Natural killer cell (primary cell): Measurements from ENCODE around the gene ABCF2. TPM values are rescaled to one million over a fixed set of nuclear protein-coding genes. Genes with fewer than 3 reads are reported as not detected.

Experiments used
- ATAC-seq, 3 donors: fragments of 150-1000 bp in 2 of 3; fragments of 200-7000 bp in 1 of 3; cut with Tn5 transposase; 1 replicate in 1 of 3; 2 replicates in 2 of 3; pipeline ENCODE4 v1.10.0; 2021; ENCODE audit warnings: mild to moderate bottlenecking in 2 of 3, moderate library complexity in 2 of 3
- DNase-seq, 2 donors: peaks; one replicate each; pipeline versions ENCODE4 v3.0.0 to v3.0.0-alpha.2; 2013 to 2021; ENCODE audit warnings: mixed read lengths in 1 of 2
- H3K27ac ChIP-seq: one replicate; pipeline ENCODE4 v1.5.1; 2013; ENCODE audit warnings: mild to moderate bottlenecking, low read length
- H3K27me3 ChIP-seq: one replicate; pipeline ENCODE4 v1.6.1; 2013; ENCODE audit warnings: low read length; ENCODE audit not compliant: control insufficient read depth, insufficient read depth
- H3K36me3 ChIP-seq: one replicate; pipeline ENCODE4 v1.6.1; 2013; ENCODE audit warnings: low read length; ENCODE audit not compliant: control insufficient read depth, insufficient read depth
- H3K4me1 ChIP-seq: one replicate; pipeline ENCODE4 v1.6.1; 2013; ENCODE audit warnings: low read length; ENCODE audit not compliant: control insufficient read depth, insufficient read depth
- H3K4me3 ChIP-seq: one replicate; pipeline ENCODE4 v1.5.1; 2013; ENCODE audit warnings: low read length
- H3K9me3 ChIP-seq: one replicate; pipeline ENCODE4 v1.6.1; 2013; ENCODE audit warnings: low read length; ENCODE audit not compliant: control insufficient read depth, insufficient read depth
- H3K27ac Mint-ChIP-seq, 2 donors: one replicate each; pipeline ENCODE4 v1.8.0; 2022; ENCODE audit warnings: mild to moderate bottlenecking in 2 of 2, mixed read lengths in 2 of 2, moderate library complexity in 1 of 2
- H3K27me3 Mint-ChIP-seq, 2 donors: one replicate each; pipeline ENCODE4 v1.8.0; 2022; ENCODE audit warnings: low read depth in 2 of 2, mixed read lengths in 2 of 2
- H3K36me3 Mint-ChIP-seq: one replicate; pipeline ENCODE4 v1.8.0; 2022; ENCODE audit warnings: mixed read lengths
- H3K4me1 Mint-ChIP-seq, 2 donors: one replicate each; pipeline ENCODE4 v1.8.0; 2022; ENCODE audit warnings: mixed read lengths in 2 of 2
- H3K4me3 Mint-ChIP-seq: one replicate; pipeline ENCODE4 v1.8.0; 2022; ENCODE audit warnings: mild to moderate bottlenecking, moderate library complexity, mixed read lengths
- H3K9me3 Mint-ChIP-seq, 2 donors: one replicate each; pipeline ENCODE4 v1.8.0; 2022; ENCODE audit warnings: mixed read lengths in 2 of 2
- WGBS: methylation state at CpG from one replicate; pipeline ENCODE4 v1.1.7; 2013; ENCODE audit warnings: missing lambda C conversion rate; ENCODE audit not compliant: insufficient coverage; 5-methylcytosine and 5-hydroxymethylcytosine counted together
- intact Hi-C: fragments of 100-400 bp; cut with micrococcal nuclease; formaldehyde crosslinking; loops from one replicate; pipeline ENCODE4 v1.14.2; 2022
- total RNA-seq, 4 donors: library from RNA; stranded (reverse); fragments of 120-200 nt in 1 of 4; gene quantifications; one replicate each; pipeline versions ENCODE4 v1.2.3 to v1.2.4, GENCODE V29; 2013 to 2022
- TF ChIP-seq, protein P1 (sequence below): fragments of 200-600 bp; IDR thresholded peaks from one replicate; pipeline ENCODE4 v1.8.0; 2022; ENCODE audit warnings: antibody characterized with exemption

The ABCF2 gene
- total RNA-seq, 3 donors from 2014 or later (not counting 1 experiment from before 2014, with no cell fraction given): 12.1 to 26.1 (median 17.6) TPM

DNA sequence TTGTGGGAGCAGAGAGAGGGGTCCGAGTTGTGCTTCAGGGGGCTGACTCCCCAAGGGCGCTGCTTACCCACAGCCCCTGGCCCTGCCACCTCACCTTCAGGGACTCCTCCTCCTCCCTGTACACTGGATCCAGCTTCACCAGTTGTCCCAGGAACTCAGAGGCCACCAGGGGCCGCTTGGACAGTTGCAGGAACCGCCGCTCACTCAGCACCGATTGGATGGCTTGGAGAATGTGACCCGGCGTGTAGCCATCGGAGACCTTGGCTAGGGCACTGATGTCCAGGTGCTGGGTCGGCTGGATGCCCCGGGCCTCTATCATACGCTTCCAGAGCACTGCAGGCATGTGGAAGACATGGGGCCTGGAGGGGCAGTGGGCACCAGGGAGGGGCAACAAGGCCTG lies 35.5 kb downstream of the ABCF2 start:
- peaks cover 6 to 9% of the 10 kb centered on the region in 2 donors for H3K27me3 Mint-ChIP-seq
- peaks cover 6% of the 10 kb centered on the region for H3K4me1 ChIP-seq
- ATAC-seq (no peak), DNase-seq (no peak)
- intact Hi-C loops: no loop called here
- H3K4me3 Mint-ChIP-seq: no peak overlapping the region
- H3K36me3 ChIP-seq: no peaks in the 10 kb centered on the region
- no peaks in the 10 kb centered on the region for H3K4me1 Mint-ChIP-seq
- H3K27me3 ChIP-seq: no peaks in the 10 kb centered on the region
- no peak overlapping the region for H3K27ac ChIP-seq
- TF ChIP-seq, protein P1, sequence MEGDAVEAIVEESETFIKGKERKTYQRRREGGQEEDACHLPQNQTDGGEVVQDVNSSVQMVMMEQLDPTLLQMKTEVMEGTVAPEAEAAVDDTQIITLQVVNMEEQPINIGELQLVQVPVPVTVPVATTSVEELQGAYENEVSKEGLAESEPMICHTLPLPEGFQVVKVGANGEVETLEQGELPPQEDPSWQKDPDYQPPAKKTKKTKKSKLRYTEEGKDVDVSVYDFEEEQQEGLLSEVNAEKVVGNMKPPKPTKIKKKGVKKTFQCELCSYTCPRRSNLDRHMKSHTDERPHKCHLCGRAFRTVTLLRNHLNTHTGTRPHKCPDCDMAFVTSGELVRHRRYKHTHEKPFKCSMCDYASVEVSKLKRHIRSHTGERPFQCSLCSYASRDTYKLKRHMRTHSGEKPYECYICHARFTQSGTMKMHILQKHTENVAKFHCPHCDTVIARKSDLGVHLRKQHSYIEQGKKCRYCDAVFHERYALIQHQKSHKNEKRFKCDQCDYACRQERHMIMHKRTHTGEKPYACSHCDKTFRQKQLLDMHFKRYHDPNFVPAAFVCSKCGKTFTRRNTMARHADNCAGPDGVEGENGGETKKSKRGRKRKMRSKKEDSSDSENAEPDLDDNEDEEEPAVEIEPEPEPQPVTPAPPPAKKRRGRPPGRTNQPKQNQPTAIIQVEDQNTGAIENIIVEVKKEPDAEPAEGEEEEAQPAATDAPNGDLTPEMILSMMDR: no peak
- H3K36me3 Mint-ChIP-seq: no peaks in the 10 kb centered on the region
- no peak overlapping the region for H3K27ac Mint-ChIP-seq
- 94% methylated on average over 12 of the region's 12 CpGs for WGBS
- no peaks in the 10 kb centered on the region for H3K9me3 ChIP-seq
- no peak overlapping the region for H3K4me3 ChIP-seq
- no peaks in the 10 kb centered on the region for H3K9me3 Mint-ChIP-seq

DNA sequence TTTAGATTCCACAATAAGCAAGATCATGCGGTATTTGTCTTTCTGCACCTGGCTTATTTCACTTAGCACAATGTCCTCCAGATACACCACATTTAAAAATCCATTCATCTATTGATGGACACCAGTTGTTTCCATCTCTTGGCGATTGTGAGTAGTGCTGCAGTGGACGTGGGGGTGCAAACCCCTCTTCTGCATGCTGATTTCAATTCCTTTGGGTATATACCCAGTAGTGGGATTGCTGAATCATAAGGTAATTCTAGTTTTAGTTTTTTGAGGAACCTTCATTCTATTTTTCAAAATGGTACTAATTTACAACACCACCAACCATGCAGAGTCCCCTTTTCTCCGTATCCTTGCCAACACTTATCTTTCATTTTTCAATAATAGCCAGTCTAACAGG lies 38.0 kb downstream of the ABCF2 start:
- intact Hi-C loops: no loop called here
- H3K27me3 Mint-ChIP-seq: peaks cover 0 to 4% of the 10 kb centered on the region in 2 donors
- TF ChIP-seq, protein P1: no peak
- H3K9me3 Mint-ChIP-seq: no peaks in the 10 kb centered on the region
- no peaks in the 10 kb centered on the region for H3K4me1 Mint-ChIP-seq
- H3K9me3 ChIP-seq: no peaks in the 10 kb centered on the region
- H3K36me3 ChIP-seq: no peaks in the 10 kb centered on the region
- ATAC-seq (no peak), DNase-seq (no peak)
- H3K27ac Mint-ChIP-seq: no peak overlapping the region
- H3K4me3 Mint-ChIP-seq: no peak overlapping the region
- H3K27ac ChIP-seq: no peak overlapping the region
- no peaks in the 10 kb centered on the region for H3K36me3 Mint-ChIP-seq
- H3K4me1 ChIP-seq: no peaks in the 10 kb centered on the region
- no peaks in the 10 kb centered on the region for H3K27me3 ChIP-seq
- H3K4me3 ChIP-seq: no peak overlapping the region
- WGBS: 90% methylated on average over 2 of the region's 4 CpGs

DNA sequence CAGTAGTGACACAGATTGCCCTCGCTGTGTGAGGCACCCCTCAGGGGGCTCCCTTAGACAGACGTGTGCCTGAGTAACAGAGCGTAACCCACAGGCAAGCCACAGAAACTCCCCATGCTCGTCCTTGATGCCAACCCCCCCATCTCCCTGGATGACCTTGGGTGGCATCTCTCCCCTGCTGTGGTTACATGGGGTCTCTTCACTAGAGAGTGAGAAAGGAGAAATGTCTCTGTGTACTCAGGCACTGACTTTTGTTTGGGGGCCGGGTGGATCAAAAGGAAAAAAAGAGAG lies 38.8 kb downstream of the ABCF2 start:
- Mint-ChIP-seq H3K4me3 (no peak overlapping the region), H3K27me3 (peaks cover 0 to 4% of the 10 kb centered on the region in 2 donors), H3K27ac (no peak overlapping the region), H3K9me3 (no peaks in the 10 kb centered on the region), H3K36me3 (no peaks in the 10 kb centered on the region), H3K4me1 (no peaks in the 10 kb centered on the region)
- intact Hi-C loops: no loop called here
- H3K27me3 ChIP-seq: no peaks in the 10 kb centered on the region
- TF ChIP-seq, protein P1: no peak
- no peak overlapping the region for H3K27ac ChIP-seq
- DNase-seq (no peak), ATAC-seq (no peak)
- no peak overlapping the region for H3K4me3 ChIP-seq
- no peaks in the 10 kb centered on the region for H3K9me3 ChIP-seq
- no peaks in the 10 kb centered on the region for H3K36me3 ChIP-seq
- no peaks in the 10 kb centered on the region for H3K4me1 ChIP-seq
- WGBS: 27% methylated on average over 5 of the region's 5 CpGs

DNA sequence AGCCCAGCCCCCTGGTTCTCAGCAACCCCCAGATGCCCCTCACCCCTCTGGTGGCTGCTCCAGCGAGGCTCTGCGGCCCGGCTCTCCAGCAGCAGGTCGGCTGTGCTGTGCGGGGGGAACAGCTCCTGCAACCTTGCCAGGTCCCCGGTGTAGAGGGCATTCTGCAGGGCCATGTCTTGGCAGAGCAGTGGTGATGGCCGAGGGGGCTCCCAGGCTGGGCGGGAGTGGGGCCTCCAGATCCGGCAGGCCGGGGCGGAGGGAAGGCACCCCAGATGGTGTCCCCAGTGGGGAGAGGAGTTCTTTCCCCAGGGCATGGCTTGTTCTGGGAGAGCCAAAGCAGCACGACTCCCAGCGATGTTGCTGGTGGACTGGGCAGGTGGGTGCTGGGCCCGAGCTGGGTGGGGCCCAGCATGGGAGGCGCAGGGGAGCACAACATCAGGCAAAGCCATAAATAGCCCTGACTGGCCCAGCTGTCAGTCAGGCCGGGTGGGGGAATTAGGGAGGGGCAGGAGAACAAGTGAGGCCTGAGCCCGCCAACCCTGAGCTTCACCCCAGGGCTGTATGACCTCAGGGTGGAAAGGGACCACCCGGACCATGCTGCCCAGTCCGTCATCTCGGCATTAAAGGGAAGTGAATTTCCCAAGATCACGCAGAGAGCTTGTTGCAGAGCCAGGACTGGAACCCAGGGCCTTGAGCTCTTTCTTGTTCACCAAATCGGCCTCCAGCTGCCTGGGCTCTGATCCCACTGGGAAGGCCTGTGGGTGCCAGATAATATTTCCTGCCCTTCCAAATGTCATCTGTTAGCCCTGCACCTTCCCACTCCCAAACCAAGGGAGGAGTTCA lies 39.4 kb downstream of the ABCF2 start:
- ATAC-seq: no peak
- 86% methylated on average over 22 of the region's 22 CpGs for WGBS
- intact Hi-C loops: no loop called here
- Mint-ChIP-seq H3K4me1 (no peaks in the 10 kb centered on the region), H3K27ac (no peak overlapping the region), H3K9me3 (no peaks in the 10 kb centered on the region), H3K36me3 (no peaks in the 10 kb centered on the region), H3K4me3 (no peak overlapping the region), H3K27me3 (peaks cover 0 to 4% of the 10 kb centered on the region in 2 donors)
- TF ChIP-seq, protein P1: no peak
- no peak for DNase-seq
- Histone ChIP-seq H3K4me1 (no peaks in the 10 kb centered on the region), H3K9me3 (no peaks in the 10 kb centered on the region), H3K27ac (no peak overlapping the region), H3K27me3 (no peaks in the 10 kb centered on the region), H3K36me3 (no peaks in the 10 kb centered on the region), H3K4me3 (no peak overlapping the region)
